ENCODE results near the gene COPS3. TPM values are rescaled to one million over a fixed set of nuclear protein-coding genes. Genes with fewer than 3 reads are reported as not detected.
A peak's percentile ranks its signal among the peaks of the same experiment; 100 is the strongest.

Gene COPS3
- total RNA-seq, 6 experiments from 2014 or later: 19.7 to 33.0 (median 25.8) TPM

DNA sequence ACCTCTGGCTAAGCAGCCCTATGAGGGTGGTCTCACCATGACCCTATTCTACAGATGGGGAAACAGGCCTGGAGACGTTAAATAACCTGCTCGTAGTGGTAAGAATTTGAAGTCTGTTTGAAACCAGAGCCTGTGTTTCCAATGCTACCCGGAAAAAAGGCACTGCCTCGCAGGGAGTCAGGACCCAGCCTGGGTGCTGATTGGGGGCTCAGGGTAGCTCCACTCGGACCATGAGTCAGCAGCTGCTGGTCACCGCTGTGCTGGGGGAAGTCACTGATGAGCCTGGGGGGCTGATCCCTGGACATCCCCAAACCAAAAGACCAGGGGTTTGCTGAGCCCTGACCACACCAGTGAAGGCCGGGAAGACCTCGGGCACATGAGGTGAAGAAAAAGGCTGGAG is 65.5 kb downstream of the COPS3 start:
- intact Hi-C loops (cut with DNase I): no loop called here
- ATAC-seq (peak in 1 of 4 donors; percentile 4), DNase-seq (no peak)
- H3K27me3 ChIP-seq: no peaks in the 10 kb centered on the region
- H3K9me3 ChIP-seq: no peaks in the 10 kb centered on the region
- WGBS (ENCODE audit: insufficient coverage, low coverage, low lambda C conversion rate, missing lambda C conversion rate): 90% methylated on average over 8 of the region's 8 CpGs
- TF ChIP-seq, protein P1, sequence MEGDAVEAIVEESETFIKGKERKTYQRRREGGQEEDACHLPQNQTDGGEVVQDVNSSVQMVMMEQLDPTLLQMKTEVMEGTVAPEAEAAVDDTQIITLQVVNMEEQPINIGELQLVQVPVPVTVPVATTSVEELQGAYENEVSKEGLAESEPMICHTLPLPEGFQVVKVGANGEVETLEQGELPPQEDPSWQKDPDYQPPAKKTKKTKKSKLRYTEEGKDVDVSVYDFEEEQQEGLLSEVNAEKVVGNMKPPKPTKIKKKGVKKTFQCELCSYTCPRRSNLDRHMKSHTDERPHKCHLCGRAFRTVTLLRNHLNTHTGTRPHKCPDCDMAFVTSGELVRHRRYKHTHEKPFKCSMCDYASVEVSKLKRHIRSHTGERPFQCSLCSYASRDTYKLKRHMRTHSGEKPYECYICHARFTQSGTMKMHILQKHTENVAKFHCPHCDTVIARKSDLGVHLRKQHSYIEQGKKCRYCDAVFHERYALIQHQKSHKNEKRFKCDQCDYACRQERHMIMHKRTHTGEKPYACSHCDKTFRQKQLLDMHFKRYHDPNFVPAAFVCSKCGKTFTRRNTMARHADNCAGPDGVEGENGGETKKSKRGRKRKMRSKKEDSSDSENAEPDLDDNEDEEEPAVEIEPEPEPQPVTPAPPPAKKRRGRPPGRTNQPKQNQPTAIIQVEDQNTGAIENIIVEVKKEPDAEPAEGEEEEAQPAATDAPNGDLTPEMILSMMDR (IDR thresholded peaks at IDR 0.05): no peak
- no peak for TF ChIP-seq POLR2A (IDR thresholded peaks at IDR 0.05)
- no peak overlapping the region for H3K27ac ChIP-seq
- no peak overlapping the region for H3K4me3 ChIP-seq
- peaks cover 13 to 90% (median 48%) of the 10 kb centered on the region in 4 donors for H3K36me3 ChIP-seq
- H3K4me1 ChIP-seq: no peaks in the 10 kb centered on the region

DNA sequence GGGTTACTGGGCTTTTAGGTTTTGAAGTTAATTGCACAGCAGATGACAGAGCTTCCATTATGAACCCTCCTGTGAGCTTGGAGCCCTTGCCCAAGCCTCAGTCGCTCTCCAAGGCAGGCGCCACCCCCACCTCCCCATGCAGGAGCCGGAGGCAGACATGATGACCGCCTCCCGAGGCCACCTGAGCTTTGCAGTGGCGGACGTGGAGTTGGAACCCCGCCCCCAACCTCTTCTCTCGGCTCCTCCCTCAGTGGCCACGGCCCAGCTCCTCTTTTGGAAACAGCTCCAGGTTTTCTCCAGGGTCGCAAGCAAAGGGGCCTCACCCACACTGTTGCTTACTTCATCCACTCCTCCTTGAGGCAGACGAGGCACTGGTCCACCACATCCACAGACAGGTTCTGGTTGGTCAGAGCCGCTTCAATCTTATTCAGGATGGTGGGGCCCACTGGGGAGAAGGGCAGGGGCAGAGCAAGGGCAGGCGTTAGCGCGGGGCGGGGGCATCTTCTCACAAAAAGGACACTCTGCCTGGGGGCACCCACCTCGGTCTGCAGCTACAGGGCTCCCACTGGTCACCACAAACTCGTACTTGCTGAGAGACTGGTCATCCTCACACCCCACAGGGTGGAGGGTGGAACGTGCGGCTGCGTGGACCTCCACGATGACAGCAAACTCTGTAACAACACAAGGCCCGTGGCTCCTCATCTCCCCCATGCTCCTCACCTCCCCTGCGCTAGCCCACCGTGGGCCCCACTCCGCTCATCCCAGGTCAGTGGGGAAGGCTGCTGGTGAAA is 66.2 kb downstream of the COPS3 start:
- intact Hi-C loops (cut with DNase I): no loop called here
- TF ChIP-seq POLR2A (IDR thresholded peaks at IDR 0.05): no peak
- TF ChIP-seq, protein P1 (IDR thresholded peaks at IDR 0.05): no peak
- DNase-seq (no peak), ATAC-seq (peak in 3 of 4 donors; percentile 9 to 21 (median 18))
- Histone ChIP-seq H3K27me3 (no peaks in the 10 kb centered on the region), H3K27ac (no peak overlapping the region), H3K4me3 (no peak overlapping the region), H3K4me1 (no peaks in the 10 kb centered on the region), H3K36me3 (peaks cover 13 to 83% (median 44%) of the 10 kb centered on the region in 4 donors), H3K9me3 (no peaks in the 10 kb centered on the region)
- 84% methylated on average over 9 of the region's 27 CpGs for WGBS (ENCODE audit: insufficient coverage, low coverage, low lambda C conversion rate, missing lambda C conversion rate)

DNA sequence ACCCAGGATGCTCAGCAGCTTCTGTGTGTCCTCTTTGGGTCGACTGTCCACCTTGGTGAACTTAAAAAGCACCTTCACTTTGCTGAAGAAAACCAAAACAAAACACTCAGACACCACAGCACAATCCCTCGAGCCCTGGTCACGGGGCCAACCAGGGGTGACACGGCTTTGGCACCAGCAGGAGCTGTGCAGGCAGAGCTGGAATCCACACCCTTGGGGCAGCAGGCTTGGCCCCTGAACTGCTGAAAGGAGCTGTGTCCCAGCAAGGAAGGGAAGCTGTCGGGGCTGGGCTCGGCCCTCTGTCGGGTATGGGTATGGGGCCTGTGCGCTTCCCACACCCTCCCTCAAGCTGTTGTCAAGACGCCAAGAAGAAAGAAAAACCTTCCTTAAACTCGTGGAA is 67.3 kb downstream of the COPS3 start:
- TF ChIP-seq, protein P1 (IDR thresholded peaks at IDR 0.05): no peak
- no peak for TF ChIP-seq POLR2A (IDR thresholded peaks at IDR 0.05)
- intact Hi-C loops (cut with DNase I): no loop called here
- H3K27me3 ChIP-seq: no peaks in the 10 kb centered on the region
- H3K36me3 ChIP-seq: peaks cover 13 to 73% (median 39%) of the 10 kb centered on the region in 4 donors
- H3K9me3 ChIP-seq: no peaks in the 10 kb centered on the region
- no peak overlapping the region for H3K4me3 ChIP-seq
- ATAC-seq: peak in 1 of 4 donors; percentile 3
- no peaks in the 10 kb centered on the region for H3K4me1 ChIP-seq
- H3K27ac ChIP-seq: no peak overlapping the region
- 45% methylated on average over 4 of the region's 10 CpGs for WGBS (ENCODE audit: insufficient coverage, low coverage, low lambda C conversion rate, missing lambda C conversion rate)
- DNase-seq: no peak

DNA sequence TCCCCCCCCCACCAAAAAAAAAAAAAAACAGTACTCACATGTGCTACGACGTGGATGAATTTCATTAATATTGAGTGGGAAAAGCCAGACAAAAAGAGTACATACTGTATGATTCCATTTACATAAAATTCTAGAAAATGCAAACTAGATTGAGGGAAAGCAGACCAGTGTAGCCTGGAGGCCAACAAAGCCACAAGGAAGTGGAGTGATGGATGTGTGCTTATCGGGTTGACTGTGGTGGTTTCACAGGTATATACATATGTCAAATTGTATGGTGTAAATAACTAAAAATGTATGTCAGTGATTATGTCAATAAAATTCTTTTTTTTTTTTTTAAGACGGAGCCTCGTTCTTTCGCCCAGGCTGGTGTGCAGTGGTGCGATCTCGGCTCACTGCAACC is 73.0 kb downstream of the COPS3 start:
- intact Hi-C loops (cut with DNase I): no loop called here
- ATAC-seq (no peak), DNase-seq (no peak)
- peaks cover 0 to 20% (median 7%) of the 10 kb centered on the region in 4 donors for H3K4me1 ChIP-seq
- no peak overlapping the region for H3K4me3 ChIP-seq
- H3K36me3 ChIP-seq: peaks cover 0 to 16% (median 3%) of the 10 kb centered on the region in 4 donors
- H3K27me3 ChIP-seq: no peaks in the 10 kb centered on the region
- no peak overlapping the region for H3K27ac ChIP-seq
- H3K9me3 ChIP-seq: no peaks in the 10 kb centered on the region
- TF ChIP-seq, protein P1 (IDR thresholded peaks at IDR 0.05): no peak
- TF ChIP-seq POLR2A (IDR thresholded peaks at IDR 0.05): no peak
- WGBS (ENCODE audit: insufficient coverage, low coverage, low lambda C conversion rate, missing lambda C conversion rate): 82% methylated on average over 7 of the region's 8 CpGs
